ENCODE data around the gene SCAMP5.
A peak's percentile ranks its signal among the peaks of the same experiment; 100 is the strongest.

Gene SCAMP5, protein sequence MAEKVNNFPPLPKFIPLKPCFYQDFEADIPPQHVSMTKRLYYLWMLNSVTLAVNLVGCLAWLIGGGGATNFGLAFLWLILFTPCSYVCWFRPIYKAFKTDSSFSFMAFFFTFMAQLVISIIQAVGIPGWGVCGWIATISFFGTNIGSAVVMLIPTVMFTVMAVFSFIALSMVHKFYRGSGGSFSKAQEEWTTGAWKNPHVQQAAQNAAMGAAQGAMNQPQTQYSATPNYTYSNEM

DNA sequence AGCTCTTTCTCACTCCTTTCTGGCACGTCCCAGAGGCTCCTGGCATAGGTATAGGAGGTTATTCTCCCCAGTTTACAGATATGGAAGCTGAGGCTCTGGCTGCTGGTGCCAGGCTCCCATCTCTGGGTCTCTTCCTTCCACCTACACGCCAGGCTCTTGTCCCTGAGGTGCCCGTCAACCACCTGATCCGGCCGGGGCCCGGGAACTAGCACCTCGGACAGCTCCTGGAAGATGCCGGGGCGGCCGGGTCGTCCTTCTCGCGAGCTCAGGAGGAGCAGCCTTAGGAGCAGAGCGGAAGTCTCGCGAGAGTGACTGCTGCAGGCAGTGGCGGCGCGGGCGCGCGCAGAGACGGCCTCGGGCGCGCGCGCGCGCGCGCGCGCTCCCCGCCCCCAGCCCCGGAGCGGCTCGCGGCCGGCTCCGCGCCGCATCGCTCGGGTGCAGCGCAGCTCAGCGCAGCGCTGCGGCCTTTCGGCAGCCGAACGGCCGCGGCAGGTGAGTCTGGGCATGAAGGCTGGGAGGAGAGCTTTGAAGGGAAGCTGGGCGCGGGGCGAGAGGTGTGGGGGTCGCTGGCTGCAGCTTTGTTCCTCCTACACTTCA is at the start of gene SCAMP5:
TSS of gene SCAMP5 (plus strand) at position 382 of the 597 bp plus-strand sequence. CDS start 16,277 bp downstream, outside the sequence.
- TF ChIP-seq, protein P1, sequence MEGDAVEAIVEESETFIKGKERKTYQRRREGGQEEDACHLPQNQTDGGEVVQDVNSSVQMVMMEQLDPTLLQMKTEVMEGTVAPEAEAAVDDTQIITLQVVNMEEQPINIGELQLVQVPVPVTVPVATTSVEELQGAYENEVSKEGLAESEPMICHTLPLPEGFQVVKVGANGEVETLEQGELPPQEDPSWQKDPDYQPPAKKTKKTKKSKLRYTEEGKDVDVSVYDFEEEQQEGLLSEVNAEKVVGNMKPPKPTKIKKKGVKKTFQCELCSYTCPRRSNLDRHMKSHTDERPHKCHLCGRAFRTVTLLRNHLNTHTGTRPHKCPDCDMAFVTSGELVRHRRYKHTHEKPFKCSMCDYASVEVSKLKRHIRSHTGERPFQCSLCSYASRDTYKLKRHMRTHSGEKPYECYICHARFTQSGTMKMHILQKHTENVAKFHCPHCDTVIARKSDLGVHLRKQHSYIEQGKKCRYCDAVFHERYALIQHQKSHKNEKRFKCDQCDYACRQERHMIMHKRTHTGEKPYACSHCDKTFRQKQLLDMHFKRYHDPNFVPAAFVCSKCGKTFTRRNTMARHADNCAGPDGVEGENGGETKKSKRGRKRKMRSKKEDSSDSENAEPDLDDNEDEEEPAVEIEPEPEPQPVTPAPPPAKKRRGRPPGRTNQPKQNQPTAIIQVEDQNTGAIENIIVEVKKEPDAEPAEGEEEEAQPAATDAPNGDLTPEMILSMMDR (IDR thresholded peaks at IDR 0.05; ENCODE audit: borderline replicate concordance, control extremely low read depth, extremely low read depth, insufficient read depth, missing control alignments): no peak
- in situ Hi-C loops (cut with MboI; ENCODE audit: low sequenced_read_pairs, unreplicated experiment): no loop called here
- peak; percentile 99 for DNase-seq (ENCODE audit: low spot score)

DNA sequence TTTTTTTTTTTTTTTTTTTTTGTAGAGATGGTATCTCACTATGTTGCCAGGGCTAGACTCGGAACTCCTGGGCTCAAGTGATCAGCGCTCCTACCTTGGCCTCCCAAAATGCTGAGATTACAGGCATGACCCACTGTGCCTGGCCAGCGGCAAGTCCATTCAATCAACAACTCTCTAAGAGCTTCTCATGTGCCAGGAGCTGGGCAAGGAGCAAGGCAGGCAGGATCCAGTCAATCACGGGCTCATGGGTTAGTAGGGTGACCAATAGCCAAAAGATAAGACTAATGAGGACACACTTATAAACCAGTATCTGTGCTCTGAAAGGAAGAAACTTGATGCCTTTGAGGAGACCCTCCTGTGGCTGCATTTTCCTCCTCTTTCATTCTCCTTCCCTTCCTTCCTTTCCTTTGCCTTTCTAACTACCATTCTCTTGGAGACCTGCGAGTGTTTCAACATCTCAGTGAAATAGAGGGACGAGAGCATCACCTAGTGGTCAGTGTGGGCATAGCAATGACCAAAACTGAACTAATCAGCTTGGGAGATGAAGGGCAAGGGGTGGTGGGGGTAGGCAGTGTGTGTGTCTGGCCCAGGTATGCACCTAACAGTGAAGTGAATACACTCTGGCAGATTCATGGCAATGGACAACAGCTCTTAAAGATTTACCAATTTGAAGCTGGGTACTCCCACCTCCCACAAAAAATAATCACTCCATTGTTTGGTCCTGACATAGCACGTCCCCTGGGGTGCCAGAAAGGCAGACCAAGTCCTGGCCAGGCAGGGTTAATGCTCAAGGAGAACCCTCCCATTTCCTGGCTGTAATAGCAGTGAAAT is 45.1 kb upstream of the SCAMP5 start:
- DNase-seq (ENCODE audit: low spot score): peak; percentile 78
- TF ChIP-seq, protein P1 (IDR thresholded peaks at IDR 0.05; ENCODE audit: borderline replicate concordance, control extremely low read depth, extremely low read depth, insufficient read depth, missing control alignments): peak; percentile 97
- in situ Hi-C loops (cut with MboI; ENCODE audit: low sequenced_read_pairs, unreplicated experiment): no loop called here

DNA sequence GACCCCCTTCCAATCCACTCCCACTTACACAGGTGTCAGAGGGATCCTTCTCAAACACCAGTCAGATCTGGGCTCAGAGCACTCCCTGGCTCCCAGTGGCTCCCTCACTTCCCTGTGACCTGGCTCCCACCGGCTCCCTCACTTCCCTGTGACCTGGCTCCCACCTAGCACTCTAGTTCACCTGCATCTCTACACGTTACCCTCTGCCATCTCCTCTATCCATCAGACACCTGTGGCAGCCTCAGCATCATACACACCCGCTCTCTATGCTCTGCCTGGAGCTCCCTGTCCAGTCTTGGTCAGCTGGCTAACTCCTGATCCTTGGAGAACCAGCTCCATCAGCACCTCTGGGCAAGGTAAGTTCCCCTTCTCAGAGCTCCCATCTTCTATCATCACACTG is 44.4 kb upstream of the SCAMP5 start:
- TF ChIP-seq, protein P1 (IDR thresholded peaks at IDR 0.05; ENCODE audit: borderline replicate concordance, control extremely low read depth, extremely low read depth, insufficient read depth, missing control alignments): no peak
- in situ Hi-C loops (cut with MboI; ENCODE audit: low sequenced_read_pairs, unreplicated experiment): no loop called here
- no peak for DNase-seq (ENCODE audit: low spot score)

DNA sequence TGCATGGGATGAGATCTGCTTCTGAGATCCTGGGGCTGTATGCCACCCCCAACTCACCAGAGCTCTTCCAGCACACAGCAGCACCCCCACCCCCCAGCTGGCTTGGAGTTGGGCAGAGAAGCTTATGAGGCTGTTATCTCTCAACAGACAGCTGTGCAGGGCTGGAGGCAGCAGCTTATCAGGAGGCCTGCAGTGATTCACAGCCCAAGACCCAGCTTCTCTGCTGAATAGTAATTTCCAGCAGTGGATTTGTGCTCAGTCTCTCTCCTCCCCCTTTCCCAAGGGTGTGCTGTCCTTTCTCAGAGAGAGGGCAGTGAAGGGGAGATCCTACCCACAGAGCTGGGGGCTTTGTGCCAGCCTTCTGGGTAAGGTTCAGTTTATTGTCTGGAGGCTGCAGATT is 40.8 kb upstream of the SCAMP5 start:
- in situ Hi-C loops (cut with MboI; ENCODE audit: low sequenced_read_pairs, unreplicated experiment): no loop called here
- TF ChIP-seq, protein P1 (IDR thresholded peaks at IDR 0.05; ENCODE audit: borderline replicate concordance, control extremely low read depth, extremely low read depth, insufficient read depth, missing control alignments): no peak
- DNase-seq (ENCODE audit: low spot score): no peak

DNA sequence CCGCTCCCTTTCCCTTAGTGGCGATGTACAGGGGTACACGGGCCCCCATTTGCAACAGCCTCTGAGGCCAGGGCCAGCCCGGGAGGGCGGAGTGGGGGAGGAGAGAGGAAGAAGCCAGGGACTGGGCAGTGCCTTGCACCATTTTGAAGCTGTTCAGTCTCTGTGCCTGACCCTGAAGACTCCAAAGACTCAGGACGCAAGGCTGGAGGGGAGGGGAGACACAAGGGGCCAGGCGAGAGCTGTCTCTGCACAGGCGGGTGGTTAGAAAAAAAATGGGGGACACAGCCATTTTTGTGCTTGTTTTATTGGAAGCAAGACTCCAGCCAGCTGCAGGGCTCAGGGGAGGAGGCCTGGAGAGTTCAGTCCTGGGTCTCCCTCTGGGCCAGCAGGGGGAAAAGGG is 40.3 kb upstream of the SCAMP5 start:
- in situ Hi-C loops (cut with MboI; ENCODE audit: low sequenced_read_pairs, unreplicated experiment): no loop called here

More for the DNA sequence above, 40.3 kb upstream of the SCAMP5 start:
- TF ChIP-seq, protein P1 (IDR thresholded peaks at IDR 0.05; ENCODE audit: borderline replicate concordance, control extremely low read depth, extremely low read depth, insufficient read depth, missing control alignments): no peak
- no peak for DNase-seq (ENCODE audit: low spot score)
